ENCODE measurements around the gene RING1. TPM values are rescaled to one million over a fixed set of nuclear protein-coding genes. Genes with fewer than 3 reads are reported as not detected.

RING1 gene
- total RNA-seq, 6 experiments from 2014 or later, result 43.4 to 55.1 (median 52.1) TPM

DNA sequence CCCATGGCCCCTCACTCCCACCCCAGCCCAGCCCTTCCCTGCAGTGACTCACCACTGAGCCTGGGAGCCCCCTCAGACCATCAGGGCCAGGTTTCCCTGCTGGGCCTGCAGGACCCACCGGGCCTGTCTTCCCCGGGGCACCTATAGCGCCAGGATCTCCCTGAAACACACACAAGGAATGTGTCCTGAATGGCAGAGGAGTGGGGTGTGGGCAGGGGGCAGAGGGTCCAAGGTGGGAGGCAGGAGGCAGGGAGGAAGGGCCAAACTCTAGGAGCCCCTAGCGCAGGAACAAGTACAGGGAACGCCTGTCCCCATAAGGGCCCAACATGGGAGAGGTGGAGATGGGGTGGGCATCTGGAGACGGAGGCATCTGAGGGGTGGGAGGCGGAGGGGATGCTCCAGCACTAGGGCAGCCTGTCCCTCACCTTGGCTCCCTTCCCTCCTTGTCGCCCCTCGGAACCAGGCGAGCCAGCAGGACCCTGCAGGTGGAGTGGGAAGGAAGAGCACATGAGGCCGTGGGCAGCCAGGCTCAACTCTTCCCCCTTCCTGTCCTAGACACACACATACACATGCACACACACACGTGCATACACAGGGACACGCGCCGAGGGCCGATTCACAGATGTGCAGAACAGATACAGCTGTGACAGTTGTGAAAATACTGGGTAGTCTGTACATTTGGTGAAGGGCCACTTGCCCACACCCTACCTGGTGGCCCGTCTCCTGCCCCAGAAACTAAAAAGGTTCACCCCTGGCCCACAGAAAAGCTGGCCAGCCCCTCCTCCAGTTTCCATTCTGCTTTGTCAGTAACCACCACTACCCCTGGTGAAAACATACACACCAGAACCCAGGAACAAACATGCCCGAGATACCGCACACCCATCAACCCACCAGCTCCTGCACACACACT is 40.7 kb upstream of the RING1 start:
- Mint-ChIP-seq H3K27ac (no peak overlapping the region), H3K36me3 (ENCODE audit: low read depth) (no peaks in the 10 kb centered on the region), H3K4me3 (no peak overlapping the region), H3K9me3 (no peaks in the 10 kb centered on the region), H3K27me3 (ENCODE audit: insufficient read depth) (peaks cover 28% of the 10 kb centered on the region), H3K4me1 (ENCODE audit: low read depth) (no peaks in the 10 kb centered on the region)
- DNase-seq, result no peak
- TF ChIP-seq, protein P1, sequence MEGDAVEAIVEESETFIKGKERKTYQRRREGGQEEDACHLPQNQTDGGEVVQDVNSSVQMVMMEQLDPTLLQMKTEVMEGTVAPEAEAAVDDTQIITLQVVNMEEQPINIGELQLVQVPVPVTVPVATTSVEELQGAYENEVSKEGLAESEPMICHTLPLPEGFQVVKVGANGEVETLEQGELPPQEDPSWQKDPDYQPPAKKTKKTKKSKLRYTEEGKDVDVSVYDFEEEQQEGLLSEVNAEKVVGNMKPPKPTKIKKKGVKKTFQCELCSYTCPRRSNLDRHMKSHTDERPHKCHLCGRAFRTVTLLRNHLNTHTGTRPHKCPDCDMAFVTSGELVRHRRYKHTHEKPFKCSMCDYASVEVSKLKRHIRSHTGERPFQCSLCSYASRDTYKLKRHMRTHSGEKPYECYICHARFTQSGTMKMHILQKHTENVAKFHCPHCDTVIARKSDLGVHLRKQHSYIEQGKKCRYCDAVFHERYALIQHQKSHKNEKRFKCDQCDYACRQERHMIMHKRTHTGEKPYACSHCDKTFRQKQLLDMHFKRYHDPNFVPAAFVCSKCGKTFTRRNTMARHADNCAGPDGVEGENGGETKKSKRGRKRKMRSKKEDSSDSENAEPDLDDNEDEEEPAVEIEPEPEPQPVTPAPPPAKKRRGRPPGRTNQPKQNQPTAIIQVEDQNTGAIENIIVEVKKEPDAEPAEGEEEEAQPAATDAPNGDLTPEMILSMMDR (IDR thresholded peaks at IDR 0.05), result no peak

DNA sequence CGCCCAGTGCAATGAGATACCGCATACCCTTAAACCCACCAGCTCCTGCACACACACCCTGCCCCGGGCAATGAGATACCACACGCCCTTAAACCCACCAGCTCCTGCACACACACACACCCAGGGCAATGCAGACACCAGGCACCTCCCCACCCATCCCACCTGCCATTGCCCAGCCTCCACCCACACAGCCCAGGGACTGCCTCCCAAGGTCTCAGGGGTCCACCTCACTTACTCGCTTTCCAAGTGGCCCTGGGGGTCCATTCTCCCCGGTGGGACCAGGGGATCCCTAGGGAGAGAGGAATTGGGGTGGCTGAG is 40.1 kb upstream of the RING1 start:
- DNase-seq, result no peak
- TF ChIP-seq, protein P1 (IDR thresholded peaks at IDR 0.05), result no peak
- Mint-ChIP-seq H3K27ac (no peak overlapping the region), H3K4me3 (no peak overlapping the region), H3K4me1 (ENCODE audit: low read depth) (no peaks in the 10 kb centered on the region), H3K36me3 (ENCODE audit: low read depth) (no peaks in the 10 kb centered on the region), H3K9me3 (no peaks in the 10 kb centered on the region), H3K27me3 (ENCODE audit: insufficient read depth) (peaks cover 28% of the 10 kb centered on the region)

GRCh38 chr6:33168639-33169038 is 39.7 kb upstream of the RING1 start:
- Mint-ChIP-seq H3K9me3 (no peaks in the 10 kb centered on the region), H3K36me3 (ENCODE audit: low read depth) (no peaks in the 10 kb centered on the region), H3K4me1 (ENCODE audit: low read depth) (no peaks in the 10 kb centered on the region), H3K27me3 (ENCODE audit: insufficient read depth) (peaks cover 28% of the 10 kb centered on the region), H3K27ac (no peak overlapping the region), H3K4me3 (no peak overlapping the region)
- TF ChIP-seq, protein P1 (IDR thresholded peaks at IDR 0.05), result no peak
- no peak for DNase-seq

GRCh38 chr6:33169291-33170175 is 38.8 kb upstream of the RING1 start:
- H3K27ac Mint-ChIP-seq, result no peak overlapping the region
- DNase-seq, result no peak
- H3K27me3 Mint-ChIP-seq (ENCODE audit: insufficient read depth), result peaks cover 25% of the 10 kb centered on the region
- no peaks in the 10 kb centered on the region for H3K36me3 Mint-ChIP-seq (ENCODE audit: low read depth)
- TF ChIP-seq, protein P1 (IDR thresholded peaks at IDR 0.05), result no peak
- H3K4me3 Mint-ChIP-seq, result no peak overlapping the region
- H3K4me1 Mint-ChIP-seq (ENCODE audit: low read depth), result no peaks in the 10 kb centered on the region
- no peaks in the 10 kb centered on the region for H3K9me3 Mint-ChIP-seq

GRCh38 chr6:33170176-33171015 is 37.9 kb upstream of the RING1 start:
- no peak for DNase-seq
- TF ChIP-seq, protein P1 (IDR thresholded peaks at IDR 0.05), result no peak
- Mint-ChIP-seq H3K4me1 (ENCODE audit: low read depth) (no peaks in the 10 kb centered on the region), H3K27ac (no peak overlapping the region), H3K9me3 (no peaks in the 10 kb centered on the region), H3K27me3 (ENCODE audit: insufficient read depth) (peaks cover 29% of the 10 kb centered on the region), H3K4me3 (no peak overlapping the region), H3K36me3 (ENCODE audit: low read depth) (no peaks in the 10 kb centered on the region)
